ENCODE data around the gene BLOC1S4.

DNA sequence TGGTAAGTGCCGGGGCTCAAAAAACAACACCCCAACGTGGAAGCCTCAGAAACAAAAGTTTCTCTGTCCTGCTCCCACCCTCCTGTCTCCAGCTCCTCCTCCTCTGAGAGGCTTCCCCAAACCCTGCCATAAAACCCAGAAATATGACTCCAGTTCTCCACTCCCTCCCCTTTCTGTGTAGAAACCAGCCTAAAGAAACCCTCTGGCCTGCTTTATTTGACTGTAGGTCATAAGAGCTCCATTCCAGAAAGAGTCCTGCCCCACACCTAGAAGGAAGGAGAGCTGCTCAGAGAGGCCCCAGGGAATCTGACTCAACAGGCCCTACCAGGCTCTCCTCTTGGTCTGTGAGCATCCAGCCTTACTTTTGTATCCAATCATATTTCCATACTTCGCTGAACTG is 23.2 kb upstream of the BLOC1S4 start:
- no peak for TF ChIP-seq RAD21 (IDR thresholded peaks at IDR 0.05; ENCODE audit: low read length)
- no peak for TF ChIP-seq EP300 (IDR thresholded peaks at IDR 0.05; ENCODE audit: borderline replicate concordance in 1 of 2, low read depth in 1 of 2, low read length in 1 of 2)
- TF ChIP-seq, protein P1, sequence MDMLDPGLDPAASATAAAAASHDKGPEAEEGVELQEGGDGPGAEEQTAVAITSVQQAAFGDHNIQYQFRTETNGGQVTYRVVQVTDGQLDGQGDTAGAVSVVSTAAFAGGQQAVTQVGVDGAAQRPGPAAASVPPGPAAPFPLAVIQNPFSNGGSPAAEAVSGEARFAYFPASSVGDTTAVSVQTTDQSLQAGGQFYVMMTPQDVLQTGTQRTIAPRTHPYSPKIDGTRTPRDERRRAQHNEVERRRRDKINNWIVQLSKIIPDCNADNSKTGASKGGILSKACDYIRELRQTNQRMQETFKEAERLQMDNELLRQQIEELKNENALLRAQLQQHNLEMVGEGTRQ (IDR thresholded peaks at IDR 0.05; ENCODE audit: borderline replicate concordance, low read depth, low read length), result no peak
- TF ChIP-seq FOXM1 (IDR thresholded peaks at IDR 0.05; ENCODE audit: low read depth), result no peak
- TF ChIP-seq, protein P2, sequence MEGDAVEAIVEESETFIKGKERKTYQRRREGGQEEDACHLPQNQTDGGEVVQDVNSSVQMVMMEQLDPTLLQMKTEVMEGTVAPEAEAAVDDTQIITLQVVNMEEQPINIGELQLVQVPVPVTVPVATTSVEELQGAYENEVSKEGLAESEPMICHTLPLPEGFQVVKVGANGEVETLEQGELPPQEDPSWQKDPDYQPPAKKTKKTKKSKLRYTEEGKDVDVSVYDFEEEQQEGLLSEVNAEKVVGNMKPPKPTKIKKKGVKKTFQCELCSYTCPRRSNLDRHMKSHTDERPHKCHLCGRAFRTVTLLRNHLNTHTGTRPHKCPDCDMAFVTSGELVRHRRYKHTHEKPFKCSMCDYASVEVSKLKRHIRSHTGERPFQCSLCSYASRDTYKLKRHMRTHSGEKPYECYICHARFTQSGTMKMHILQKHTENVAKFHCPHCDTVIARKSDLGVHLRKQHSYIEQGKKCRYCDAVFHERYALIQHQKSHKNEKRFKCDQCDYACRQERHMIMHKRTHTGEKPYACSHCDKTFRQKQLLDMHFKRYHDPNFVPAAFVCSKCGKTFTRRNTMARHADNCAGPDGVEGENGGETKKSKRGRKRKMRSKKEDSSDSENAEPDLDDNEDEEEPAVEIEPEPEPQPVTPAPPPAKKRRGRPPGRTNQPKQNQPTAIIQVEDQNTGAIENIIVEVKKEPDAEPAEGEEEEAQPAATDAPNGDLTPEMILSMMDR (IDR thresholded peaks at IDR 0.05), result no peak
- TF ChIP-seq MXI1 (IDR thresholded peaks at IDR 0.05; ENCODE audit: low read depth, low read length), result no peak
- no peak for TF ChIP-seq GABPA (IDR thresholded peaks at IDR 0.05; ENCODE audit: low read depth)
- no peak for TF ChIP-seq POLR2AphosphoS5 (IDR thresholded peaks at IDR 0.05; ENCODE audit: low read depth, low read length)
